GM18511 (cell line): ENCODE measurements around the gene MUC13.

Experiments used
- ATAC-seq: cut with Tn5 transposase; IDR thresholded peaks from one replicate; pipeline ENCODE4 v1.9.1; 2021; ENCODE audit warnings: mild to moderate bottlenecking, moderate library complexity; ENCODE audit not compliant: unreplicated experiment

Gene MUC13

DNA sequence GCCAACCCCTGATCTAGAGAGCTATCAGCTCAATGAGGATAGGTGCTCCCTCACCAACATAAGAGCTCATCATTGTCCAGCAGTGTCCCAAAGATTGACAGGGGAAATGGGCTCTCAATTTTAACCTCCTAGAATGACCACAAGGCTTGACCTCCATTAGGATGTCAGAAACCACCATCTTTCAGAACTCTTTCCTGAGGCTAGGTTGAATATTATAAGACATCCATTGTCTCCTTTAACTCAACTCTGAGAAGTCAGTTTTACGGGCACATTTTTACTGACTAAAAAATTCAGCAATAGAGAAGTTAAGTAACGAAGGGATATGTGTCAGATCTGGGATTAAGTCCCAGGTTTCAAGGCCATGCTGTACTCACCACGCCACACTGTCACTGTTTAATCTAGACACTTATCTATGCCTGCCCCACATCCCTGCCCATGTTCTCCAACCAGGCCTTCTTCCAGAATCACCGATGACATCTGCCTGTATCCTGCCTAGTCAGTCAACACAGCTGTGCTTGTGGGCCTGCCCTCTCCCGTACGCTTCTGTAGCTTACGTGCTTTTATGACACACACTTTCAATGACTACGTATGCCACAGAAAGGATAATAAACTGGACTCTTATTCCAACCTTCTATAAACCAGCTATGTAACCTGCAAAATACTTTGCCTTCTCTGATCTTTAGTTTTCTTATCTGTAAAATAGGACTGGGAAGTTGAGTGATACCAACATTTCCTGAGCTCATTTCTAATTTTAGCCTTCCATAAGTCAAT lies 17.1 kb upstream of the MUC13 start:
- no peak for ATAC-seq

- no peak for ATAC-seq
Observed at GRCh38 chr3:124950026-124950425, 15.5 kb upstream of the MUC13 start.

- ATAC-seq: no peak
Observed at GRCh38 chr3:124942613-124943012, 8.1 kb upstream of the MUC13 start.

DNA sequence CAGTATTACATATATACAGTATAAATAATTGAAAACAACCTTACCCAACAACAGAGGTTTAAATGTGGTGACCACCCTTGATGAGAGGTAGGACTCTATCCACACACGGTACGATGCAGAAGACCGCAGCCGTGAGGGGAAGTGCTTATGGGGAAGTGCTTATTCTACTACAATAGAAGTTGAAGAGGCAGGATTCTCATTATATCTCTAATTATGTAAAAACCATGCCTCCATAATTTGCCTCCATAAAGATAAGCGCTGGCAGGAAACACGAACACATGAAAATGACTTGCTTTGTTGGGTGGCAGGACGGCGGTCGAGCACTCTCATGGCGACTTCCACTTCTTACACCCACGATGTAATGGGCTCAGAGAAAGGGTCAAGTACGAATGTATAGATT lies 7.2 kb upstream of the MUC13 start:
- ATAC-seq: no peak

- ATAC-seq: no peak
Observed at GRCh38 chr3:124939661-124940060, 5.1 kb upstream of the MUC13 start.

GRCh38 chr3:124938896-124939295 lies 4.3 kb upstream of the MUC13 start:
- no peak for ATAC-seq

DNA sequence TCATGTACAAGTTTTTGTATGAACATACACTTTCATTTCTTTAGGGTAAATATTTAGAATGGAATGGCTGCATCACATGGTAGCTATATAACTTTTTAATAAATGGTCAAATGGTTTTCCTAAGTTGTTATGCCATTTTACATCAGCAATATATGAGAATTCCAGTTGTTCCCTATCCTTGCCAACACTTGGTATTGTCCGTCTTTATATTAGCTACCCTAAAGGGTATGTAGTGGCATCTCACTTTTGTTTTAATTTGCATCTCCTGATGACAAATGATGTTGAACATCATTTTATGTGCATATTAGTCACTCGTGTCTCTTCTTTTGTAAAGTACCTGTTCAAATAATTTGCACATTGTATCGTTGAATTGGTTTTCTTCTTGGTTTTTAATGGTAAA lies 2.5 kb upstream of the MUC13 start:
- ATAC-seq: no peak

DNA sequence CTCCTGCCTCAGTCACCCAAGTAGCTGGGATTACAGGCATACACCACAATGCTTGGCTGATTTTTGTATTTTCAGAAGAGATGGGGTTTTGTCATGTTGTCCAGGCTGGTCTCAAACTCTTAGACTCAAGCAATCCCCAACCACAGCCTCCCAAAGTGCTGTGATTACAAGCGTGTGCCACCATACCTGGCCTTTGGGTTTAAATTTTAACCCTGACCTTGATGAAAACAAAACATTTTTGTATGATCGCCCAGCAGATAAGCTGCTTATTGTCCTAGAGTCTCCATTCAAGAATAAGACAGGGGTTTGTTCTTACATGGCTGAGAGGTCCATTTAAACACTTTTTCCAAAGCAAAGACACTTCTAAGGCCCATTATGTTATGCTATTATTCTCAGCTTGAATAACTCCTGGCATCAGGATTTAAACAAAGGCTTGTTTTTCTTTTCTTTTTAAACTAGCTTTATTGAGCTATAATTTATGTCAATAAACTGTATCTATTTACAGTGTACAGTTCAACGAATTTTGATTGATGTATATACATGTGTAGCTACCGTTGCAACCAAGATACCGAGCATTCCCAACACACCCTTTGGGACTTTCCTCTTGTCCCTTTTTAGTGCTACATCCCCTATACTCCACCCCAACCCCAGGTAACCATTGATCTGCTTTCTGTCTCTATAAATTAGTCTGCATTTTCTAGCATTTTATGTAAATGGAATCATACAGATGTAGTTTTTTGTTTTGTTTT lies 1.4 kb upstream of the MUC13 start:
- ATAC-seq: no peak

DNA sequence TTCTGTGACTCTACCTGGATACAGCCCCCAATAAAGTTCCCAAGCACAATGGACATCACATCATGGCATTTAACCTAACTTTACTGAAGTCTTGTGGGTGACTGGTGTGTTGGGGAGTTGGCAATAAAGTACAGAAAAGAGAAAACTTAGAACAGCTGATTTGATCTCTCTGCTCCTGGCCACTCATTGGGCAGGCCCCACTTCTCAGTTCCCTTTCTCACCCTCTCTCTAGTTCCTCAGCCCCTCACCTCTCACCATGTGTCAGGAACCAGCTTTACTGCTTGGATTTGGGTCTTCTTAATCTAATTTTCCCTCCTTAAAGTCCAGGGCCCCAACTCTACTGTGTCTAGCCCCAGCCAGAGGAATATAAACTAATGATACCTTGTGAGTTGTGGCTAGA lies 713 bp upstream of the MUC13 start:
- no peak for ATAC-seq

DNA sequence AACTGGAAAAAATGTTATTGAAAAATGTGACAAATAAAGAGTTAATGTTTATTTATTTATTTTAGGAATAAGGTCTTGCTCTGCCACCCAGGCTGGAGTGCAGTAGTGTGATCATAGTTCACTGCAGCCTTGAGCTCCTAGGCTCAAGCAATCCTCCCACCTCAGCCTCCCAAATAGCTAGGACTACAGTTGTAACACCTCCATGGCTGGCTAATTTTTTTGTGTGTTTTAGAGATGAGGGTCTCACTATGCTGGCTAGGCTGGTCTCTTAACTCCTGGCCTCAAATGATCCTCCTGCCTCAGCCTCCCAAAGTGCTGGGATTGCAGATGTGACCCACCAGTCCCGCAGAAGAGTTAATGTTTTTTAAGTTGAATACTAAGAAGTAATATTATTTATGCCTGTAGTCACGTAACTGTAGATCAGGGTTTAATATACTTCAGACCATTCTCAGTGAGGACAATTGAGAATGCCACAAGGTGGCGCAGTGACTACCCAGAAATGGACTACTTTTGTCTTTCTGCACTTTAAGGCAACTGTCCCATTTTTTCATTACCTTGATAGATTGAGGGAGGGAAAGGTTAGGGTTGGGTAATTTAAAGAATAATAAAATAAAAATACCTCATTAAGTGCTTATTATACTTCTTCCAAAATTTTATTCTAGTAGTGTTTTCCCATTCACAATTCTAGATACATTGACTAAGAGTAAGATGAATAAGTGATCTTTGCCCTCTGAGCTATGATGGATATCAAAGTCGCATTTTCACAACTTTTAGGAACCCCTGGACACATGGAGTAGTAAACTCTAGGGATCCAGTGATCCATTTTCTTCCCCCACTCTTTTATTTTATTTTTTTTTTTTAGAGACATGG lies 6.0 kb downstream of the MUC13 start:
- no peak for ATAC-seq

GRCh38 chr3:124927574-124928045 lies 6.9 kb downstream of the MUC13 start:
- ATAC-seq: peak; percentile 83

- ATAC-seq: no peak
Observed at GRCh38 chr3:124926426-124927101, 8.0 kb downstream of the MUC13 start.

- ATAC-seq: no peak
Observed at GRCh38 chr3:124924741-124925140, 9.8 kb downstream of the MUC13 start.

DNA sequence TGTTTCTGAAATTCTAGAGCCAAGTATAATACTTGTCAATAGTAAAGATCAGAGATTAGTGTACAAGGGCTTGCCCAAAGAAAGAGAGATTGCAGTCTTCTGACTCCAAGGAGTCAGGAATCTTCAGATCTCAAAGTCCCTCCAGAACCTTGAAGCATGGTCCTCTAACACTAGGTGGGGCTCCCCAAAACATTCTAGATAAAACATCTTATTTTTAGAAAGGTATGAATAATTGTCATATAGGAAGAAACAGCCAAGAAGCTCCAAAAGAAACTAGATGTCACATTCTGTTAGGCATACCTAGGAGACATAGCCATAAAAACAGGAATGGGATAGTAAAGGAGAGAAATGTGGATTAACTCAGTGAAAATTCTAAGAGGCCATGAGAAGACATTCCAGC lies 10.7 kb downstream of the MUC13 start:
- no peak for ATAC-seq

- ATAC-seq: no peak
Observed at GRCh38 chr3:124920718-124921117, 13.8 kb downstream of the MUC13 start.

- ATAC-seq: no peak
Observed at GRCh38 chr3:124919756-124920155, 14.8 kb downstream of the MUC13 start.

DNA sequence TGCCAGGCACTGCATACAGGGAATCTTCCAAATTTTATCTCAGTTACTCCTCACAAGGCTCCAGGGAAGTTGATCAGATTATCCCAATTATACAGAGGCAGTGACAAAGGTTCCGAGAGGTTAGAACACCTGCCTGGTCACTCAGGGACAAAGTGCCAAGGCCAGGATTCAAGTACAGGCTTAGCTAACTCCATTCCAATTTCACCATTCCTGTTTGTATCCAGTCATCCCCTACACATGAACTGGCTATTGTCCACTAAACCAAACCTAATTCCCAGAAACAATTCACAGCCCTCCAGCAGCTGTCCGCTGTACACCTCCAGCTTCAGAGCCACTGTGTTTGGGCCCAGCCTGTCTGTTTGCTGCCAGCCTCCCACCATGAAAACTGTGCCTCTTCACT lies 16.0 kb downstream of the MUC13 start:
- no peak for ATAC-seq

DNA sequence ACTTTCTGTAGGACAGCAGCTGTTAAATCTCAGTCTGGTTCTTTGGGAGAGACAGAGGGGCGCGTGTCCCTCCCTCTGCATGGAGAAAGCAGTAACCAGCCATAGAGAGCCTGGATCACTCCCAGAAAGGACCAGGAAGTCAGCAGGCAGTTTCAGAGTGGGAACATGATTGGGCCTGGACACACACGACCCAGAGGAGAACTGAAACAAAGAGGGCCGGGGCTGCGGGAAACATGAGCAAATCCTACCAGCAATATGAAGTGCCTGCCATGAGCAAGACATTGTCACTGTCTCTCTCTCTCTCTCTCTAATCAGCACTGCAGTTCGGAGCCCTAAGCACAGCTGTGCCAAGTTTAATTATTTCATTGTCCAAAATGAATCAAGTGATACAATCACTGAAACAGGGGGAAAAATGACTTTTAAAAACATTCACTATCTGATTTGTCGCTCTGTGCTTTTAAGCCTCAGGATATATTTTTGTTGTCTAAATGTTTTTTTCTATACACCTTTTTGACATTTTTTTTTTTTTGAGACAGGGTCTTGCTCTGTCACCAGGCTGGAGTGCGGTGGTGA lies 17.6 kb downstream of the MUC13 start:
- ATAC-seq: no peak

DNA sequence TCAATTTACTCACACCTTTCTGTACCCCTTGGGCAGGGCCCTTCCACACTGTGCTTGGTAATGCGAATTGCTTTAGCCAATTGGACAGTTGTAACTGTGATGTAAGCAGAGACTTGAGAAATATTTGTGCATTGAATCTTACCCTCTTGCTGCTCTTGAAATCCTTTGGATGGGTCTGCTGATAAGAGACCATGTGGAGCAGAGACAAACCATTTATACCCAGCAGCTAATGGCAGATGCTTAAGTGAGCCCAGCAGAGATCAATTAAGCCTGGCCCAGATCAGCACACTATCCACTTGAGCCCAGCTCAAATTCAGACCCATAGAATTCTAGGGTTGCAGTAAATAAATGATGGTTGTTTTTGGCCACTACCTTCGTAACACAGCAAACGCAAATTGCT lies 19.3 kb downstream of the MUC13 start:
- no peak for ATAC-seq

- ATAC-seq: no peak
Observed at GRCh38 chr3:124907957-124908356, 26.6 kb downstream of the MUC13 start.
